ENCODE measurements around the gene CCT8L2.
"Not testable (repeated sequence)": the region's sequence is repeated elsewhere in the genome, so short reads cannot be mapped to it uniquely, and the experiment has no call there.

CCT8L2 gene, protein sequence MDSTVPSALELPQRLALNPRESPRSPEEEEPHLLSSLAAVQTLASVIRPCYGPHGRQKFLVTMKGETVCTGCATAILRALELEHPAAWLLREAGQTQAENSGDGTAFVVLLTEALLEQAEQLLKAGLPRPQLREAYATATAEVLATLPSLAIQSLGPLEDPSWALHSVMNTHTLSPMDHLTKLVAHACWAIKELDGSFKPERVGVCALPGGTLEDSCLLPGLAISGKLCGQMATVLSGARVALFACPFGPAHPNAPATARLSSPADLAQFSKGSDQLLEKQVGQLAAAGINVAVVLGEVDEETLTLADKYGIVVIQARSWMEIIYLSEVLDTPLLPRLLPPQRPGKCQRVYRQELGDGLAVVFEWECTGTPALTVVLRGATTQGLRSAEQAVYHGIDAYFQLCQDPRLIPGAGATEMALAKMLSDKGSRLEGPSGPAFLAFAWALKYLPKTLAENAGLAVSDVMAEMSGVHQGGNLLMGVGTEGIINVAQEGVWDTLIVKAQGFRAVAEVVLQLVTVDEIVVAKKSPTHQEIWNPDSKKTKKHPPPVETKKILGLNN

DNA sequence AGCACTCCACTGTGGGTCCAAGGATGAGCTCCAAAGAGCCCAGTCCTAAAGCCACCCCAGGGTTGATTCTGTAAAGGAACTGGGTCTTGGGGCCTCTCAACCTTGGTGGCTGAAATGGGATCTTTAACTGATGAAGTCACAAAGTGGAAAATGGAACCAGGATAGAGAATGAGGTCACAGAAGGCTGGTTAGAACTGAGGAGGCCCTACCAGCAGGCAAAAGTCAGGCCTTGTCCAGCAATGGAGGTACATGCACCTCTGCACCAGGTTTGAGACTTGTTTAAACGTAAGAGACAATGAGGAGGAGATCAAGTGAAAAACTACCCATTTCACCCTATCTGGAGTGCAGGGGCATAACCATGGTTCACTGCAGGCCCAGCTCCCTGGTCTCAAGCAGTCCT is at the start of gene CCT8L2:
CCT8L2 (minus strand) TSS at position 101 of the 400 bp plus-strand sequence. CDS start 260 bp downstream, outside the sequence.
- not testable (repeated sequence) for DNase-seq

DNA sequence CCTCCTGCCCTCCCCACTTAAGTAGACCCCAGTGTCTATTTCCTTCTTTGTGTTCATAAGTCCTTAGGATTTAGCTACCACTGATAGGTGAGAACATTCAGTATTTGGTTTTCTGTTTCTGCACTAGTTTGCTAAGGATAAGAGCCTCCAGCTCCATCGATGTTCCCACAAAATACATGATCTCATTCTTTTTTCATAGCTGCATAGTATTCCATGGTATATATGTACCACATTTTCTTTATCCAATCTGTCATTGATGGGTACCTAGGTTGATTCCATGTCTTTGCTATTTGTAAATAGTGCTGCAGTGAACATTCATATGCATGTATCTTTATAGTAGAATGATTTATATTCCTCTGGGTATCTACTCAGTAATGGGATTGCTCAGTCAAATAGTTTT is 42.8 kb upstream of the CCT8L2 start:
- not testable (repeated sequence) for DNase-seq

DNA sequence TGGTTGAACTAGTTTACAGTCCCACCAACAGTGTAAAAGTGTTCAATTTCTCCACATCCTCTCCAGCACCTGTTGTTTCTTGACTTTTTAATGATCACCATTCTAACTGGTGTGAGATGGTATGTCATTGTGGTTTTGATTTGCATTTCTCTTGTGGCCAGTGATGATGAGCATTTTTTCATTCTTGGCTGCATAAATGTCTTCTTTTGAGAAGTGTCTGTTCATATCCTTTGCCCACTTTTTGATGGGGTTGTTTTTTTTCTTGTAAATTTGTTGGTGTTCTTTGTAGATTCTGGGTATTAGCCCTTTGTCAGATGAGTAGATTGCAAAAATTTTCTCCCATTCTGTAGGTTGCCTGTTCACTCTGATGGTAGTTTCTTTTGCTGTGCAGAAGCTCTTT is 41.5 kb upstream of the CCT8L2 start:
- DNase-seq: not testable (repeated sequence)

DNA sequence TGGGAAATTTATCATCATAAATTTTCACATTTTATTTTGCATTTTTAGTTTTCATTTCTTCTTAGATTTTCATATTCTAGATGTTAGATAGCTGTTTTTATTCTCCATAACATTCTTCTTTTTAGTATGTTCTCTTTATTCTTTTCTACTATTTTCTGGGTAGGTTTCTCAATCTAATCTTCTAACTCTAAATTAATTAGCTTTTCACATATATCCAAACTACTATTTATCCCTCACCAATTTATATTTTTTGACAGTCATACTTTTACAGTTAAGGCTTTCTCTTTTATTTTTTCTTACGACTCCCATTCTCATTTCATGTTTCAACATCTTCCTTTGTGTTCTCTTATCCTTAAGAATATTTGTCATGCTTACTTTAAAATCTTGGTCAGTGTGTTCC is 35.9 kb upstream of the CCT8L2 start:
- DNase-seq: not testable (repeated sequence)

DNA sequence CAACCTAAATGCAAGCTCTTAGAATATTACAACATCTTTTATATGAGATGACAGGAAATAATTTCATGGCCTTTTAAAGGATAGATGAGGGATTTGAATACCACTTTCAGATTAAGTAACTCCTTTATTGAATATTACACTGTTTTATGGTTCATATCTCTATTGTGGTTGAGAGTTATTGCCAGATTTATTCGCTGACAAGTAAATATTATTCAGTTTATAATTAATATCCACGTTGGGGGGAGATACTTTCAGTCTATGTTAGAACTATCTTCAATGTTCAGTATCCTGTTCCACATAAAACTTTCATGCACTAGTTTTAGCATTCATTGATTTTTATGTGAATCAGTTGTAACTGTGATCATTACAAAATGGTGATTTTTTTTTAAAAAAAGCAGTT is 32.4 kb upstream of the CCT8L2 start:
- DNase-seq: not testable (repeated sequence)

DNA sequence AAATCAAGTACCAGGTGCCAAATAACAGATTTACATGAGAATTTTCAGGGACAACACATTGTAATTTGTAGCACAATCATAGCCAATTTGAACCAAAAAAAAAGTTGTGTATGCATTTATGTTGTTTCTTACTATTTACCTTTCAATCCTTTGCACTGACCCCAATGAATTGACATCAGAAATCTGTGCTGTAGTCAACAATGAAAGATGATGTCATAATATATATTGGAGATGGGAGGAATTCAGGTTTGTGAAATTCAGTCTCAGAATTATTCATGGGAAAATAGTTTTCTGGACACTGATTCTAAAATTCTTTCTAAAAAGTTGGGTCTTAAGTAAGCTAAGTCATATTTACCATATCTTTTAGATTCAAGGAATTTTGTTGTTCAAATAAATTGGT is 31.0 kb upstream of the CCT8L2 start:
- not testable (repeated sequence) for DNase-seq

DNA sequence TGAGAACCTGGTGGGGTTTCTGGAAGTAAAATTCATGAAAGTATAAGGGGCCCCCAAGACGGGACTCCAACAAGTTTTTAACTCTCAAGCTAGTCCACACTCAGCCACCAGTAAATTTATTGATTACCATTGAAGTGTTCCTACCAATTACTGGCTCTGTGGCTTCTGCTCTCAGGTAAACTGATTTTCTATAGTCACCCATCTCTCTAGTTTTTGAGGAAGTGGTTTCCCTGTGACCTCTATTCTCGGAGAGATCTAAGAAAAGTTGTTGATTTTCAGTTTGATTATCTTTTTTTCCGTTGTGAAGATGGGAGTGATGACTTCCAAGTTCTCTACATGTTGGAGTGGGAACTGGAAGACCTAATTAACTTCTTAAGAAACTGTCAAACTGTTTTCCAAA is 24.9 kb upstream of the CCT8L2 start:
- not testable (repeated sequence) for DNase-seq

DNA sequence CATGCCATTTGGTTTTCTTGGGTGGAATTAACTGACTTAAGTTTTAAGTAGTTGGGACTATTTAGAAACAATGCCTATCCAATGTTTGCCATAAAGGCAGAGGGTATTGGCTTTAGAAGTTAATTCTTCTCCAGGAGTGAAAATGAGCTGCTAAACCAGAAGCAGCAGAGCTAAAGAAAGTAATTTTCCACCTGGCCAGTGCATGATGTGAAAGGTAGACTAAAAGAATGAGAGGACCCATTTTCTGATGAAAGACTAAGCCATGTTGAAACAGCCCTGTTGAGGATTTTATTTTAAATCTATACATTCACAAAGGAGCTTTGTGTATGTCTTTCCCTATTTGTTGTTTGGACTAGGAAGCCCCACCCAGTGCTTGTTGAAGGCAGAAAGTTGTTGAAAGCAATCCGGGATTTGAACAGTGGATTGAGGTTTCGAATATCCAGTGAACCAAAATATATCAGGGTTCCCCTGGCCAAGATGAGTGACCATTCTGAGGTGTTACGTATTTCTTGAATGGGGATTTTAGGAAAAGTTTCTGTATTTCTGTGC is 23.9 kb upstream of the CCT8L2 start:
- not testable (repeated sequence) for DNase-seq

DNA sequence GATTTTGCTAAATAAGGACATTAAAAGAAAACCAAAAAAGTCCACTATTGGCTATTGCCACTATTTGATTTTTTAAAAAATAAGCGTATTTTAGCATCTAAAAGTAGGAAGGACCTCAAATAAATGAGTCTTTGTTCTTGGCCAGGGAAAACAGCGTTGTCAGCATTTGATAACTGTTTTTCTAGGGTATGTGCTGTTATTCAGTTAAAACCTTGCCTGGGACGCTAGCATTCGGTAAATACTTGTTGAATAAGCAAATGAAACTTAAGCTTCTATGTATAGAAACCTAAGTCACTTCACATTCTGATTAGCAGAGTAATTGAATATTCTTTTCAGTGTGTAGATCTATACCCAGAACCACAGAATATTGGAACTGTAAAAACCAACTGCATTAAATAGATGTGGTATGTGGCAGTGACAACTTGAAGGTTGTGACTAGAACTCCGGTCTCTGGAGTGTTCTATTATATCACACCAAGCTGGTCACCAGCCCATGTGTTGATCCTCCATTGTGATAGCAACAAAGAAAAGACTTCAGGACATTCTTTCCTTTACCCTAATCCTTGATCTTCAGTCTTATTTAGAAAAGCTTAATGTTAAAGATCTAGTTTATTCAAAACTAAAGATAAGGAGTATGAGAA is 23.1 kb upstream of the CCT8L2 start:
- not testable (repeated sequence) for DNase-seq

DNA sequence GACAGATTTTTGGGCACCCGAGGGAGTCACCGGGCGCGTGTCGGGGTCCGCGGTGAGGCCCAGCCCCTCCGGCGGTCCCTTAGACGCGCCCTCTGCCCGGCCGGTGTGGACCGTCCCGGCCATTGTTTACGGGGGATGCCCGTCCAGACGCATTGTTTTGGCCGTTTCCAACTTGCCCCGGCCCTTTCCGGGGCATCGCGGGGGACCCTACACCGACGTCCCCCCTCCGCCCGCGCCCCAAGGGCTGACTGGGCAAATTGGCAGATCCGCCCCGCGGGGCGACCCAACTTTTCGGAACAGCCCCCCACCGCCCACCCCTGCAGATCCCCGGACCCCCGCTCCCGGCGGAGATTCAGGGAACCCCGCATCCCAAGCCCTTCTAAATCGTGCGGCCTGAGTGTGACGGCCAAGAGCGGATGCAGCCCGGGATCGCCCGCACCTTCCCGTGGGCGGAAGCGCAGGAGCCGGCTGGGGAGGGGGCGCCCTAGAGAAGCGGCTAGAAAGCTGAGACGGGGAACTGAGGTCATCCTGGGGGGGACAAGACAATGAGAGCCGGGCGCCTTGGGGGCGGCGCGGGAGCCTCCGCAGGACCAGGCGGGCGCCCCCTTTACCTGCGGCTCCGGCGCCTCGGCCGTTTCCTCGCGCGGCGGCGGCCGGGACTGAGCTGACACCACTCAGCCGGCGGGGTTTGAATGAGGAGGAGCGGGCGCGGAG is 17.1 kb upstream of the CCT8L2 start:
- DNase-seq: no peak

DNA sequence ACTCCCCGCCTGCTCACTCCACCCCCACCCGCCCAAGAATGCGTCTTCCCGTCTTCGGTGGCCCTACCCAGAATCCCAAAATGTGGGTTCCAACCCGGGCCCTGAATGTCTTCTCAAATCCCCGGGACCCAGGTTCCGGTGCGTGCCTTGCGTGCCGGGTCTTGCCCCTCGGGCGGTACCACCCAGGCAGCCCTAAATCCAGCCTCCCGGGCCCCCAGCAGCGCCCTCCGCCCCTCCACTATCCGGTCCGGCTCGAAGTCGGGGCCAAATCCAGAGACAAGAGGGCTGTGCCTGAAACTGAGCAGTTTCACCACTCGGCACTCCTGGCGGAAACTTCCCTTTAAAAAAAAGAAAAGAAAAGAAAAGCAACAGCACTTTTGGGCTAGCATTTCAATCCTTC is 16.3 kb upstream of the CCT8L2 start:
- no peak for DNase-seq

DNA sequence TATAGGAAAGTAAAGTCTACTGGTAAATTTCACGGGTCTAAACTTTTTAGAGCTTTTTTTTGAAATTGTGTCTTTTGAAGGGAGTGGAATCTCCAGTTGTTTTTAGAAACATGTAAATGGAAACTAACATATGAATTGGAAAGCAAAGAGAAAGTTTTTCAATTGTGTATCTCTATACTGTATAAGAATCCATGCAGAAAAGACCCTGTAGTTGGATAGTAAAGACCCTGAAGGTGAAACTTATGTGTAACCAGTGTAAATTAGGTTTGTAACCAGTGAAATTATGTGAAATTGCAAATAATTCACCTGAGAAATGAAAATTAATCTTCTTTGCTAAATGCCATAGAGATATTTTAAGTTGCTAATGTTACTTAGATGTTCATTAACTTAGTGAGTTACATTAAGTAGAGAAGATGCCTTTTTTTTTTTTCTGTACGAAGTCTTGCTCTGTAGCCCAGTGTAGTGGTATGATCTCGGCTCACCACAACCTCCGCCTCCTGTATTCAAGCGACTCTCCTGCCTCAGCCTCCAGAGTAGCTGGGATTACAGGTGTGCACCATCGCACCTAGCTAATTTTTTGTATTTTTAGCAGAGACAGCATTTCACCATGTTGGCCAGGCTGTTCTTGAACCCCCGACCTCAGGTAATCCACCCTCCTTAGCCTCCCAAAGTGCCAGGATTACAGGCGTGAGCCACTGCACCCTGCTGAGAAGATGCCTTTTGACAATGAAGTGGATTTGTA is 11.8 kb upstream of the CCT8L2 start:
- DNase-seq: not testable (repeated sequence)

DNA sequence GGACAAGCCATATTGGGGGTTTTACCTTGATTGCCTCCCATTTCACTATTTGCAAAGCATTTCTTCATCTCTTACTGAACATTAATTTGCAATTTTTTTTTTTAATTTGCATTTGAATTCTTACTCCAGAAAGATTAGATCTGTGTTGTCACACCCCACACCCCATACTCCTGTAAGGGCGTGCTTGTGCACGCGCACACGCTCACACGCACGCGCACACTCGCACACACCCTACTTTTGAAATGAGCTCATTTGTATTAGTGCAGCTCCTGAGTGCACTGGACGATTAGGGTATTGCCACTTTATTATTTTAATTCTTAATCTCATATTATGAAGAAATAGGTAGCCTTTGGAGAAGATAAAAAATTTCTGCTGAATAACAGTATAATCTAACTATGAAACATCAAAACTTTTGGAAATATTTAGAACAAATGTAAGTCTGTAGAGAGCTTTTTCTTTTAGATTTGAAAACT is 11.2 kb upstream of the CCT8L2 start:
- DNase-seq: not testable (repeated sequence)

DNA sequence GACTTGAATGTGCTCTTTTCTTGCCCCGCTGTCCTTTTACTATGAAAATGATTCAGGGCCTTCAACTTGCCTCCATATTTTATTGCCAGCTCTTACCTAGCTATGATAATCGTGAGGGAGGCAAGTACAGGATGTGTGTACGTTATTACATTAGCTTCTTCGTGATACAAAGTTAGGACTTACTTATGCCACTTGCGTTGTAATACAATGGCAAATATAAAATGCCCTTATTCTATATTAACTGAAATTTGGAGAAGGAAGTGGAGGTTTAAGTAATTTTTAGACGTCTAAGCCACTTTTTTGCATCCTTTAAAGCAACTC is 10.8 kb upstream of the CCT8L2 start:
- DNase-seq: no peak

DNA sequence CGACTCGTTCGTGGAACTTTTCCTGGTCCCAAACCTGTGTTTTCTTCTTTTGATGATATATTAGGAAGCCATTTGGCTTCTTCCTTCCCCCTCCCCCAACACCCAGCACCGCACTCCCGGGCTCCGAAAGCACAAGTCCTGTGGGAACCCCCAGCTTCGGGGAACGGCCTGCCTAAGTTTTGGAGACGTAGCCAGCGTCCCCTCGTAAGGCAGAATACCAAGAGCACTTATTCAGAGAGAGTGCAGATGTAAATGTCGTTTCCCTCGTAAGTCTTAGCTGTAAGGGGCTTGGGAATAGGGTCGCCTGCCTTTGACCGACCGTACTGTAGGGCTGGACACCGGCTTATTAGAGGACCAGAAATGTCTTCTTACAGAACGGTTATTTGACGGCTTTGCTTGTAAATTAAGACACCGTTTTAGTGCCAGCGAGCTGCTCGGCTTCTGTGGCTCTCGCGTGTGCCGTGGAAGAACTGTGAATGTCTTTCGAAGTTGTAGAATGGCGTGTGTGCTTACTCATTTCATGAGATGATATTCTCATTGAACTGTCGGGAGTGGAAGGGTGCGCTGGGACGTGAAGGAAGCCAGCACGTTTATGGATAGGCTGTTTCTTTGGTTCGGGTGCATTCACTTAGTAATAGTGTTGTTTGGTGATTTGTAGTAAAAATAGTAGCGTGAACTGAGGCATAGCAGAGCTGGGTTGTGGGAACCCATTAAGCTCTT is 10.3 kb upstream of the CCT8L2 start:
- not testable (repeated sequence) for DNase-seq

DNA sequence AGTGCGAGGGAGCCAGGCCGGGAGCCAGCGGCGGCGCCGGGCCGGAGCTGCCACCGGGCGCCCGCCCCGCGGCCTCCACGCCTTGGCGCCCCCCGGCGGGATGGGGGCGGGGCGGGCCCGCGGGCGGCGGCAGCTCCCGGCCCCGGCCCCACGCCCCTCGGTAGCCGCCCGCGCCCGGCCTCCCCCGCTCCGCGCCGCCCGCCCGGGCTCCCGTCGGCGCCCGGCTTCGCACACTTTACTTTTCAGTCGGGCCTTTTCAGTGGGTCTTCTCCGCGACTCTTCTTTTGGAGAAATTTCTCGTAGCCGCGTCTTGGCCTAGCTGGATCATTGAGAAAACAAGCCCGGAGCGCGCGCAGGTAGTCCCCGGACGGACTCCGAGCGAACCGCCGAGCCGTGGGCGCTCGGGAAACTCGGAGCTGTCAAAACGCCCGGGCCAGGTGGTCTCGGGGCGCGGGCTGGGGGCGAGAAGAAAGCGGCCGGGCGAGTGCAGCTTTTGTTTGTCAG is 9.7 kb upstream of the CCT8L2 start:
- DNase-seq: not testable (repeated sequence)

DNA sequence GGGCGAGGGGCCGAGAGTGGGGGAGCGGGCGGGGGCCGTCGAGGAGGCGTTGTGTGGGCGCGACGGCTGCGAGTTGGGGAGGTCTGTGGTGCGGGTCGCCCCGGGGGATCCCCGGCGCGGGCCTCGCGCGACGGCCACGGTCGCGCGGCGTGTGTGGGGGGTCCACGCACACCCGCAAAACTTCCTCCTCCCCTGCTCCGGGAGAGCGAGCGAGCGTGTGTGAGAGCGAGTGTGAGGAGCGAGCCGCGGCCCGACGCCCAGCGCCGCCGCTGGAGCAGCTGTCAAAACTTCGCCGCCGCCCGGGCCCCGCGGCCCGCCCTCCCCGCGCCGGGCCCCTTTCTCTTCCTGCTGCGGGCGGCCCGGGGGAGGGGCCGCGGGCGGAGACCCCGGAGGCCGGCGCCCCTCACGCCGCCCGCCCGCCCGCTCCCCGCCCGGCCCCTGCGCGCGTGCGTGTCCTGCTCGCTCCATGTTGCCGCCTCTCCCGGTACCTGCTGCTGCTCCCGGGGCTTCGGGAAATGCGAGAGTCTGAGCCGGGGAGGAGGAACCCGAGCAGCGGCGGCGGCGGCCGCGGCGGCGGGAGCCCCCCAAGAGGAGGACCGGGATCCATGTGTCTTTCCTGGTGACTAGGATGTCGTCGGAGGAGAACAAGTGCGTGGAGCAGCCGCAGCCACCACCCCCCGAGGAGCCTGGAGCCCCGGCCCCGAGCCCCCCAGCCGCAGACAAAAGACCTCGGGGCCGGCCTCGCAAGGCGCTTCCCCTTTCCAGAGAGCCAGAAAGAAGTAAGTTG is 9.0 kb upstream of the CCT8L2 start:
- DNase-seq: peak; percentile 23

DNA sequence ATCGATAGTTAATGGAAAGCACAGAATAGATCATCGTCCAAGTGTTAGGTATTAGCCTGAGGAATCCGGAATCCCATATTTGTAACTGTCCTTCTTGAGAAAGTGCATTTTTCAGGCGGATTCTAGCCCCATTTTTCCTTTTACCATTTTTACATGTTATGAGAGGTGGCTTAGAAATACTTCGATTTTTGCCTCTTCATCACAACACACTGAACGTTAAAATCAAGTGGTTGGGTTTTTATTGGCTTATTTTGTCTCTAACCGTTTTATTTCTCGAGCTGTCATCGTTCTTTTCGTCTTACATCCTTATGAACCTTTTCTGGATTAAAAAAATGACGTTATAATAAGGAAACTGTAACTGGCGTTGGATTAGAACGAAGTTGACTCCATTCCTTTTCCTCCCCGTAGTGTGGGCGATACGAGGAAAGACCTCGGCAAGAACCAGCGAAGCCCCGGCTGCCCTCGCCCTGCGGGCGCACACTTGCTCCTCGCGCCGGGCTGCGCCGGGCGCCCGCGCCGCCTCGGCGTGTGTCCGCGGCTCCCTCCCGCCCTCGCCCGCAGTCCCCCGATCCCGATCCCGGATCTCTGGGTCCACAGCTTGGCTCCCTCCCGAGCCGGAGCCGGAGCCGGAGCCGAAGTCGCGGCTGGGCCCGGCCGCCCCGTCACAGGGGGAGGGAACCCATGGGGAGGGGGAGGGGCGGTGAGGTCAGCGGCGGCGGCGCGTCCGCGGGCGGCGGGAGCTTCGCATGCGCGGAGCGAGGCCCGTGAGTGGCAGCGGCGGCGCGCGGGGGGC is 8.2 kb upstream of the CCT8L2 start:
- peak; percentile 41 for DNase-seq

DNA sequence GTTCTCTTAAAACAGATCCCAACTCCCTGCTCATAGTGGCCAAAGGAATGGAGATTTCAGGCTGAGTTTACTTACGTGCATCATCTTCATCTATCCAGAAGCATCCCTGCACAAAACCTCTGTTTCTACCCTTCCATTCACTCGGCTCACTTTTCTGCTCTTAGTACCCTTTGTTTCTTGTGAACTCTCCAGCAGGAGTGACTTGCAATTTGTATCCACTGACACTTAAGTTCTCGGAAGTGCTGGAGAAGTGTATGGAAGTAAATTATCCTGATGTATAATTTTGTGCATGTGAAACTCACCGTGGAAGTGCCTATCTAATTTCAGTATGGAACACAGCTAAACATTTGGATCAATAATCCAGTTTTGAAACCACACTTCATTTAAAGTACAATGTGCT is 7.0 kb upstream of the CCT8L2 start:
- DNase-seq: not testable (repeated sequence)

DNA sequence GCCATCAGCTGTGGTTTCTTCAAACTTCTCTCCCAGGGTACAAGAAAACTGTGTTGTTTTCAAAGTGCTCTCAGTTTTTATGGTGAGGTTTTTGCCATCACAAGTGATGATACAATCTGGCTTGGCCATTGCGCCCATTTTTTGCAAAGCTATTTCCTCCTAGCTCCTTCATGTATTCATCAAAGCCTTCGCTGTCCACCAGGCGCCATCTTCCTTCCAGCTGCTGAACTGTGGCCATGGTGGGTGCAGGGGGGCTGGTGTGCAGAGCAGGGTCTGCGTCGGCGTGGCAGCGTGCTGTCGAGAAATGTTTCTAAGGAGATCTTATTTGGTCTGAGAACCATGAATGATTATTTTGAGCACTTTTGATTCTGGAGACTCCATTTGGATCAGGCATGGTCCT is 2.6 kb upstream of the CCT8L2 start:
- not testable (repeated sequence) for DNase-seq
